Activated gamma-delta T cell (primary cell): ENCODE measurements around the gene LRMDA.
"Not testable (repeated sequence)": the region's sequence is repeated elsewhere in the genome, so short reads cannot be mapped to it uniquely, and the experiment has no call there.

ENCODE experiments used
- DNase-seq: peaks from one replicate; lab custom pipeline; 2025; lab: John Stamatoyannopoulos, UW

Gene LRMDA

GRCh38 chr10:76126607-76127527 is 695.4 kb downstream of the LRMDA start:
- no peak for DNase-seq

- no peak for DNase-seq
Observed at GRCh38 chr10:76127984-76128589, 696.7 kb downstream of the LRMDA start.

DNA sequence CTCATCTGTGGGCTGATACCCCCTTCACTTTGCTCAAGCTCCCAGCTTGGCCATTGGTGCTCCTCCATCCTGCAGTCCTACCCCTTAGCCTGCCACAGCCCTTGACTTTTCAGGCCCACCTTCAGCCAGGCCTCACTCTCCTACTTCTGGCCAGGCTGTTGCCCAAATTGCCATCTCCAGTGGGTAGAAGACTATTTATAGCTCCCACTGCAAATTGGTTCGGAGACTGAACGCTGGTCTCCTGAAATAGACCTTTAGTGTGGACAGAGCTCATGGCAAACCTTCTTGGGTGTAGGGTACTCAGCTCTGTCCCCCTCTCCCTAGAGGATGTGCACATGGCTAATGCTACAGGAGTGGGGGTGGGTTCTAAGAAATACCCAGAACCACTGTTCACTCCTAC is 697.8 kb downstream of the LRMDA start:
- DNase-seq: no peak

DNA sequence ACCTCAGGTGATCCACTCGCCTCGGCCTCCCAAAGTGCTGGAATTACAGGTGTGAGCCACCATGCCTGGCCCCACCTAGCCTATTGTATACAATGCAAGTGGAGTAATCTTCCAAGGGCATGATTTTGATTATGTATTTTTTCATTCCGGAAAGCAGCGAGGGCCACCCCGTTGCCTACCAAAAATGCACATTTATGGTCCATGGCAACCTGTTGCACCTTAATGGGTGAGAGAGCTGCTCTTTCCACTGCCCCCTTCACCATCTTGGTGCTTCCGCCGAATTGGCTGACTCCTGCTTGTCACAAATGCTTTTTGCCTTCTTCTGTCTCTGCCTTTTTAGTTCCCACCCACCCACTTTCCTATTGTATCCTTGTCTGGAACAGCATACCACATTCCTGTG is 699.5 kb downstream of the LRMDA start:
- DNase-seq: no peak

DNA sequence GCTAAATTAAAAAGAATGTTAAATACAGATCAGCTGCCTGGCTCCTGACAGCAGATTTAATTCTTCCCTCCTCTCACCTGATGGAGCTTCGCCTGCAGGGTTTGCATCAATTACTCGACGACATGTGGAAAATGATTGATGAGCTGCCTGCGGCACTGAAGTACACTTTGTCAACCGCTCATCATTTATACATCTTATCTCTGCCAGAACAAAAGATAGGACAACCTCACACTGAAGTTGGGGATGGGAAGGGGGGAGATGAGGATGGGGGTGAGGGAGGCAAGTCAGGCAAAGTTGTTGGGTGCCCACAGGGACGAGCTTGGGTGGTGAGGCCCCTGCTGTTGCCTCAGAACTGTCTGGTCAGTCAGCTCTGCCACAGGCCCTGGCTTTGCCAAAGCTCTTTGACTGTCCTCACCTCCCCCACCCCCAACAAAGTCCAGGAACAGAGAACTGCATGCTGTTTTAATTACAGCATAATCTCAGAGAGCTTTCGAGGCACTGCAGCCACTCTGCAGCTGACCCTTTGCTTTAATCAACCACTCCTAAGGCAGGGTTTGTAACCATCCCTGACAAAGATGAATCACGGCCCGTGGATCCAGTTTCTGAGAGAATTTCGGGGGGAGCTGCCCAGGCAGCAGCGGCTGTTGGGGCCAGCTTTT is 702.3 kb downstream of the LRMDA start:
- DNase-seq: no peak

DNA sequence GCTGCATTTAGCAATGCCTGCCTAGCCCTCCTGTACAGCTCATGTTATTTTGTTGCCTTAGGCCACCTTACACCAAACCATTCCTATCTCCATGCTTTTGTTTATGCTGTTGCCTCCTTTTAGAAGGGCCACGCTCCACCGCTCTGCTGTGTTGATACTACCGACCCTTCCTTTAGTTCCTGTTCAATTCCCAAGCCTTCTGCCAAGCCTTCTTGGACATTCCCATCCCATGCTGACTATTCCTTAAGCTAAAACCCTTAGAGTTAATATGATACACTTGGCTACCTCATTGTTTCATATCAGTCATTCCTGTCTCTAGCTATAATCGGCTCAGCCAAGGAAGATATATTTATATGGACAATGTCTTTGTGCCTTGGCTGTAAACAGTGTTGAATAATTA is 705.5 kb downstream of the LRMDA start:
- no peak for DNase-seq

GRCh38 chr10:76138286-76138685 is 706.9 kb downstream of the LRMDA start:
- no peak for DNase-seq

- no peak for DNase-seq
Observed at GRCh38 chr10:76138906-76139305, 707.5 kb downstream of the LRMDA start.

- DNase-seq: no peak
Observed at GRCh38 chr10:76139431-76139830, 708.0 kb downstream of the LRMDA start.

- no peak for DNase-seq
Observed at GRCh38 chr10:76141376-76141775, 710.0 kb downstream of the LRMDA start.

- not testable (repeated sequence) for DNase-seq
Observed at GRCh38 chr10:76148217-76148616, 716.8 kb downstream of the LRMDA start.

GRCh38 chr10:76149182-76149581 is 717.8 kb downstream of the LRMDA start:
- DNase-seq: no peak

- no peak for DNase-seq
Observed at GRCh38 chr10:76149602-76150138, 718.2 kb downstream of the LRMDA start.

DNA sequence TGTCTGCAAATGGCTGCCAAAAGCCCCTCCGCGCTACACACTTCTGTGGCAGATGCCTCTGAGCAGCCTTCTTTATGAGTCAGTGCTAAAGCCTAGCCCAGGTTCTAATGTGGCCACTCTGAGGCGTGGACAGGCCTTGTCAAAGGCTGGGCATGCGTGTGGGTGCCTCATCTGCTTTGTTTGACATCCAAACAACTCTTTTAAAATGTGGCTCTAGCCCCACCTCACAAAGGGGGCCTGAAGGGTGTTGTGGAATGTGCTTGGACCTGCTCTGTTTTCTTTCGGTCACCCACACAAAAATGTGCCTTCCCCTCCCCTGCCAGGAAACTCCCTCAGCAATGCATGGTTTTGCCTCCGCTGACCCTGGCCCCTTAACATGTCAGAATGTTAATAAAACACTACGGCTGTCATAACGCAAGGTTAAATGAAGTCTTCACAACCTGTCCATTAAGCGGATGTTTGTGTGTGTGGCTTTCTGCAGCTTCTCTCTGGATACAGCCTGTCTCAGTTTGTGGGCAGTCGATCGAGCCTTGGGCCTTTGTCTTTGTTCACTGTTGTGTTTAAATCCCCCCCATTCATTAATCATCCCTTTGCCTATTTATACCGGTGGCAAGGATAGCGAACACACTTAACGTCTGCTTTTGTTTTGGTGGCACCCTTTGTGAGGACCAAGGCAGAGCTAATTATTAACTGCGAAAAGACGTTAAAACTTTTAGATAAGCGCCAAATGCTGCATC is 718.9 kb downstream of the LRMDA start:
- no peak for DNase-seq

DNA sequence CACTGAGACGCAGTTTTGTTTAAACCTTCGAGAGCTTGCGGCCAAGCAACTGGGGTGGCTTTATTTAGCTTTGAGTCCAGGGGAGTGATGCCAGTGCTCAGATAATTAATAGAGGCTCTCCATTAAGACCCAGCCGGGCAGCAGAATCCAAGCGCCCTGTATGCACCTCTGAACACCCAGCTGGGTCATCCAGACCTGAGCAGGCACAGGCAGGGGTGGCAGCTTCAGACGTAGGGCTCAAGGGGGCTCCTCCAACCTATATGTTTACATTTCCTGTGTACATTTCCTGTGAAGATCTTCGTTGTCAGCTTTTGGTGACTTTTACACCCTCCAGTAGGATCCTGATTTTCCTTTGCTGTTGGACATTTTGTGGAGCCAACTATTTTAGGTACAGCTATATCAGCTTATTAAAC is 719.5 kb downstream of the LRMDA start:
- no peak for DNase-seq

DNA sequence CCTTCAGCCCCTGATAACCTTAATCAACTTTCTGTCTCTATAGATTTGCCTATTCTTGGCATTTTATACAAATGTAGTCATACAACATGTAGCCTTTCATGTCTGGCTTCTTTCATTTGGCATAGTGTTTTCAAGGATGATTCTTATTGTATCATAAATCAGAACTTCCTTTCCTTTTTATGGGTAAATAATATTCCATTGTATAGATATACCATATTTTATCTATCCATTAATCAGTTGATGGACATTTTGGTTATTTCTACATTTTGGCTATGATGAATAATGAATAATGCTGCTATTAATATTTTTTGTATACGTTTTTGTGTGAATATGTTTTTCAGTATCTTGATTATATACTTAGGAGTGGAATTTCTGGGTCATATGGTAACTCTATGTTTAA is 720.8 kb downstream of the LRMDA start:
- DNase-seq: no peak

GRCh38 chr10:76155961-76156360 is 724.5 kb downstream of the LRMDA start:
- no peak for DNase-seq

DNA sequence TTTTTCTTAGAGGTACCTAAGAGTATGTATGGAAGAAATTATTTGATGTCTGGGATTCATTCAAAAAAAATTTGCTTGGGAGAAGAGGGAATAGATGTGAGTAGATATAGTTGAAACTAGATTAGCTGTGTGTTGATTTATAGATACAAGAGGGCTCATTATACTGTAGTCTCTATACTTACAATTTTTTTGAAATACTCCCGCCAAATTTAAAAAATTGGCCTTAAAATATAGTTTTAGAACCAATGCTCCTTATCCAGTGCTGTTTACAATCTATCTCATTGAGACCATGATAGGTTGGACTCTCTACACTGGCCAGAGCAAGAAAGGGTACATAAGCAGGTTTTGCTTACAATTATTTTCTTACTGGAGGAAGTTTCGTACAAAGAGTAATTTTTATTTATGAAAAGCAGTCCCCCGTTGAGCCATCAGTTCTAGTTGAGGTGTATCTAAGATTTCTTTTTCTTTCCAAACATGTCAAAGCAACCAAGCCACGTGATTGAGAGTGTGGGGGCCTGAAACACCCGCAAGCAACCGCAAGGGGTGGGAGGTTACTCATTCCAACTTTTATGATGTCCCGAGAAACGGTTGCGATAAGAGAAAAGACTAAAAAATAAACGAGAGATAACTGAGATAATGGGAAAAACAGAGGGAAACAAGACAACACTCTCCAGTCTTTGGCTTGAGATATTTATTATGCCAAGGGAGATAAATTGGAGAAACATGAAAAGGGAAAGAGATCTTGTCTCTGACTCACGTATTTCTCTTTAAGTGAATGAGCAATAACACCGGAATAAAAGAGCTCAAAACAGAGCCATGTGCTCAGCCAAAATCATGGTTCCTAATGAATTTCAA is 729.2 kb downstream of the LRMDA start:
- DNase-seq: no peak

GRCh38 chr10:76161301-76161582 is 729.8 kb downstream of the LRMDA start:
- DNase-seq: no peak

DNA sequence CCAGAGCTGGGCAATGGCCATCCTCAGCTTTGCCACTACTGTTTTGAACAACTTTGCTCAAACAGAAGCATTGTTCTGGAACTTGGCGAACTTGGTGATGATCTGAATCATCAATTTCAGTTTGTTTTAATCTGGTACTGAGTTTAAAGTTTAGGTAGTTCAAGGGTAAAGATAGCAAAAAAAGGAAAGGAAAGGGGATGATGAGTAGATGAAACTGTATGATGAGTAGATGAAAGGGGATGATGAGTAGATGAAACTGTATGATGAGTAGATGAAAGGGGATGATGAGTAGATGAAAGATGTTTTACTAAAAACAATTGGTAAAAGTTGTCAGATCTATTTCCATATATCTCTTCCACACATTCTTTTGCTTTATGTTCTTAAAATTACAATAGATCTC is 737.0 kb downstream of the LRMDA start:
- DNase-seq: no peak

DNA sequence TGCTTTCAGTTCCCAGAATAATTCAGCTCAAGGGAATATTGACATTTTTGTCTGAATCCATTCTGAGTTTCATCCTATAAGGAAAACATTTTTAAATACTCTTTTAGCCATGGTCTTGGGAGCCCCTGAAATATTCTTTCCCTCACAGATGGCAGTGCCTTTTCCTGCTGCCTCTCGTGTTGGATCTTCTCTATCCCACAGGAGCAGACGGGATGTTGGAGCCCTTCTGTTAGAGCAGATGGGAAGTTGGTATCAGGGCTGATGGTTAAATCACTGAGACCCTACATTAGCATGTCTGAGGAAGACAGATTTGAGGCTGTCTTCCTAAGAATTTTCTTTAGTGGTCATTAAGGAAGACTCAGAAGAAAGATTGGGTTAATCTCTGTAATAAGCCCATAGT is 737.8 kb downstream of the LRMDA start:
- DNase-seq: no peak
